MCF 10A (cell line): ENCODE data around the gene DOK5. TPM values are rescaled to one million over a fixed set of nuclear protein-coding genes. Genes with fewer than 3 reads are reported as not detected.

Experiments used
- BruUV-seq: library from RNA; stranded (reverse); fragments of 400-500 nt; replicated peaks from 2 replicates; lab custom pipeline; 2021; lab: Mats Ljungman, UMichigan
- CTCF ChIA-PET: fragments of 300-600 bp; sonication (Branson Sonifier 250); formaldehyde crosslinking; extraction: SDS; loops from one replicate; lab custom pipeline; 2021; ENCODE audit warnings: antibody characterized with exemption, inconsistent platforms; lab: Yijun Ruan, JAX
- POLR2A ChIA-PET: fragments of 300-600, 350-650 bp; sonication (Branson Sonifier 250); formaldehyde crosslinking; extraction: SDS; loops from one replicate; lab custom pipeline; 2020; ENCODE audit warnings: antibody characterized with exemption, inconsistent platforms; lab: Yijun Ruan, JAX
- DNase-seq: peaks from one replicate; pipeline ENCODE4 v3.0.0-alpha.2; 2018; ENCODE audit not compliant: unreplicated experiment
- H3K27ac Mint-ChIP-seq: one replicate; pipeline ENCODE4 v1.8.0; 2022; ENCODE audit warnings: mild to moderate bottlenecking, low read depth, mixed read lengths; ENCODE audit not compliant: unreplicated experiment
- H3K27me3 Mint-ChIP-seq: one replicate; pipeline ENCODE4 v1.8.0; 2022; ENCODE audit warnings: mixed read lengths; ENCODE audit not compliant: insufficient read depth, unreplicated experiment
- H3K36me3 Mint-ChIP-seq: one replicate; pipeline ENCODE4 v1.8.0; 2022; ENCODE audit warnings: mild to moderate bottlenecking, moderate library complexity, mixed read lengths; ENCODE audit not compliant: insufficient read depth, unreplicated experiment
- H3K4me1 Mint-ChIP-seq: one replicate; pipeline ENCODE4 v1.8.0; 2022; ENCODE audit warnings: mixed read lengths; ENCODE audit not compliant: insufficient read depth, unreplicated experiment
- H3K4me3 Mint-ChIP-seq: one replicate; pipeline ENCODE4 v1.8.0; 2022; ENCODE audit warnings: mild to moderate bottlenecking, moderate library complexity, mixed read lengths; ENCODE audit not compliant: unreplicated experiment
- H3K9me3 Mint-ChIP-seq: one replicate; pipeline ENCODE4 v1.8.0; 2022; ENCODE audit warnings: mixed read lengths; ENCODE audit not compliant: unreplicated experiment
- intact Hi-C: fragments of 100-400 bp; cut with micrococcal nuclease; formaldehyde crosslinking; loops from 2 replicates; pipeline ENCODE4 v1.14.1; 2022
- total RNA-seq: library from RNA; stranded (reverse); gene quantifications from 2 replicates; pipeline ENCODE4 v1.2.3, GENCODE V29; 2022
- TF ChIP-seq, protein P1 (sequence below): fragments of 200-600 bp; IDR thresholded peaks from one replicate; pipeline ENCODE4 v1.8.0; 2022; ENCODE audit warnings: antibody characterized with exemption, mild to moderate bottlenecking; ENCODE audit not compliant: unreplicated experiment

The DOK5 gene
- total RNA-seq, 1 experiment from 2014 or later, result not detected

DNA sequence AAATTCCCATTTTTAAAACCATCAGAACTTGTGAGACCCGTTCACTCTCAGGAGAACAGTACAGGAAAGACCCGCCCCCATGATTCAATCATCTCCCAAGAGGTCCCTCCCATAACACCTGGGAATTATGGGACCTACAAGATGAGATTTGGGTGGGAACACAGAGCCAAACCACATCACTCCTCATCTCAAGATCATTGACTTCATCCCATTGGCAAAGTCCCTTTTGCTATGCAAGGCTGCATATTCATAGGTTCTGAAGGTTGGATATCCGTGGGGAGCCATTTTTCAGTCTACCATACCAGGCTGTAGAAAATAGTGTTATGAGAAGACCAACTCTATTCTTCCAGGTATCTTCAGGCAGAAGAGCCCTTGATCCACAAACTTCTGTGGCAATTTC lies 219.1 kb downstream of the DOK5 start:
- no peak for DNase-seq
- TF ChIP-seq, protein P1, sequence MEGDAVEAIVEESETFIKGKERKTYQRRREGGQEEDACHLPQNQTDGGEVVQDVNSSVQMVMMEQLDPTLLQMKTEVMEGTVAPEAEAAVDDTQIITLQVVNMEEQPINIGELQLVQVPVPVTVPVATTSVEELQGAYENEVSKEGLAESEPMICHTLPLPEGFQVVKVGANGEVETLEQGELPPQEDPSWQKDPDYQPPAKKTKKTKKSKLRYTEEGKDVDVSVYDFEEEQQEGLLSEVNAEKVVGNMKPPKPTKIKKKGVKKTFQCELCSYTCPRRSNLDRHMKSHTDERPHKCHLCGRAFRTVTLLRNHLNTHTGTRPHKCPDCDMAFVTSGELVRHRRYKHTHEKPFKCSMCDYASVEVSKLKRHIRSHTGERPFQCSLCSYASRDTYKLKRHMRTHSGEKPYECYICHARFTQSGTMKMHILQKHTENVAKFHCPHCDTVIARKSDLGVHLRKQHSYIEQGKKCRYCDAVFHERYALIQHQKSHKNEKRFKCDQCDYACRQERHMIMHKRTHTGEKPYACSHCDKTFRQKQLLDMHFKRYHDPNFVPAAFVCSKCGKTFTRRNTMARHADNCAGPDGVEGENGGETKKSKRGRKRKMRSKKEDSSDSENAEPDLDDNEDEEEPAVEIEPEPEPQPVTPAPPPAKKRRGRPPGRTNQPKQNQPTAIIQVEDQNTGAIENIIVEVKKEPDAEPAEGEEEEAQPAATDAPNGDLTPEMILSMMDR, result no peak
- Mint-ChIP-seq H3K9me3 (no peaks in the 10 kb centered on the region), H3K4me1 (no peaks in the 10 kb centered on the region), H3K27me3 (peaks cover 46% of the 10 kb centered on the region), H3K27ac (no peak overlapping the region), H3K36me3 (no peaks in the 10 kb centered on the region), H3K4me3 (no peak overlapping the region)
- ChIA-PET POLR2A (no interaction called here), CTCF (no interaction called here)
- BruUV-seq, result no TSS peak
- intact Hi-C loops, result no loop called here

DNA sequence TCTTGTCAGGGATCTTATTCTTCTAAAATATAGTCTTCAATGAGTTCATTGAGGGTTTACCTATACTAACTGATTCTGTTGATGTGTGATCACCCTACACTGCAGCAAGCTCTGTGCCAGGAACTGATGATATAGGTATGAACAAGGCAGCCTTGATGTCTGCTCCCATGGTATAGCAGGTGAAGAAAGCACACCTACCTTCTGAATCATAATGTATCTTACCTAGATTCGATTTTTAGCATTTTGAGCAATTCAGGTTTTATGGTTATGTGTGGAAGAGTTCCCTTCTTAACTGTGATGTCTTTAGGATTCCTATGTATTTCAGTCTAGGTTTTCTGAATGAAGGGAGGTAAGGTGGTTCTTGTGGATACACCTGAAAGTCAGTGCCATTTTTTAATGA lies 223.0 kb downstream of the DOK5 start:
- TF ChIP-seq, protein P1, result no peak
- DNase-seq, result no peak
- Mint-ChIP-seq H3K36me3 (no peaks in the 10 kb centered on the region), H3K27me3 (peaks cover 44% of the 10 kb centered on the region), H3K27ac (no peak overlapping the region), H3K4me1 (no peaks in the 10 kb centered on the region), H3K4me3 (no peak overlapping the region), H3K9me3 (peaks cover 4% of the 10 kb centered on the region)
- CTCF ChIA-PET, result interaction anchor here (0.7 to 5.2 kb wide), 2 partner anchors 17 to 375 kb away, joined by 3 to 53 read pairs; no protein-coding TSS in a partner anchor
- POLR2A ChIA-PET, result no interaction called here
- intact Hi-C loops, result no loop called here
- BruUV-seq, result no TSS peak
